ENCODE results near the gene VAMP1. TPM values are rescaled to one million over a fixed set of nuclear protein-coding genes. Genes with fewer than 3 reads are reported as not detected.

Gene VAMP1
- total and polyA plus RNA-seq, 2 of the 8 experiments (the other 6 are each of a cell fraction or from before 2014, with no cell fraction given) = 10.8 to 23.1 TPM

DNA sequence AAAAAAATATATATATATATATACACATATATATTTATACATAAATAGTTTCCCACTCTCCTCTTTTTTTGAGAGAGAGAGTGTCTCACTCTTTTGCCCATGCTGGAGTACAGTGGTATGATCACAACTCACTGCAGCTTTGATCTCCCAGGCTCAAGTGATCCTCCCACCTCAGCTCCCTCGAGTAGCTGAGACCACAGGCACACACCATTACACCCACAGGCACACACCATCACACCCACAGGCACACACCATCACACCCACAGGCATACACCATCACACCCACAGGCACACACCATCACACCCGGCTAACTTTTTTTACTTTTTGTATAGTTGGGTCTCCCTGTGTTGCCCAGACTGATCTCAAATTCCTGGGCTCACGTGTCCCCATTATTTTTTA is 49.7 kb upstream of the VAMP1 start:
- Histone ChIP-seq H3K18ac (ENCODE audit: extremely low read depth, low read length) (no peak overlapping the region), H4K8ac (ENCODE audit: extremely low read depth, insufficient read depth, low read length) (no peak overlapping the region), H4K20me1 (replicated peaks in 1 of 2; ENCODE audit: control insufficient read depth in 1 of 2, insufficient read depth in 2 of 2, low read length in 2 of 2) (peaks cover 2 to 4% of the 10 kb centered on the region in 2 experiments), H2BK120ac (replicated peaks; ENCODE audit: low read depth, low read length) (no peak overlapping the region), H3K36me3 (ENCODE audit: control insufficient read depth in 2 of 4, insufficient read depth in 4 of 4, low read length in 3 of 4) (peaks cover 46 to 91% (median 78%) of the 10 kb centered on the region in 4 experiments), H3K27me3 (replicated peaks in 1 of 4; ENCODE audit: control insufficient read depth in 3 of 4, extremely low read depth in 1 of 4, insufficient read depth in 3 of 4, low read length in 3 of 4) (no peaks in the 10 kb centered on the region), H3K4ac (replicated peaks; ENCODE audit: insufficient read length, low read depth, low read length) (no peak overlapping the region), H3K79me1 (ENCODE audit: low read depth, low read length) (no peaks in the 10 kb centered on the region), H3K23ac (ENCODE audit: insufficient read length) (no peak overlapping the region), H3K79me2 (ENCODE audit: control insufficient read depth in 1 of 2, insufficient read depth in 2 of 2, low read length in 2 of 2) (no peaks in the 10 kb centered on the region), H3K9me3 (ENCODE audit: insufficient read depth in 2 of 2, low read depth in 1 of 2, low read length in 1 of 2) (no peaks in the 10 kb centered on the region), H2AK5ac (ENCODE audit: low read depth, low read length) (no peak overlapping the region), H3K27ac (ENCODE audit: low read depth, low read length) (no peak overlapping the region), H3K4me3 (ENCODE audit: extremely low read depth in 1 of 4, insufficient read depth in 2 of 4, low read depth in 3 of 4, low read length in 4 of 4) (no peak overlapping the region), H3K56ac (replicated peaks; ENCODE audit: insufficient read length, low read depth, low read length) (no peak overlapping the region), H2BK15ac (ENCODE audit: low read length) (no peak overlapping the region), H2BK12ac (ENCODE audit: low read depth, low read length) (no peak overlapping the region), H3K9ac (replicated peaks in 1 of 4; ENCODE audit: extremely low read depth in 1 of 4, low read depth in 3 of 4, low read length in 3 of 4) (no peak overlapping the region), H4K91ac (replicated peaks; ENCODE audit: insufficient read length, low read length) (no peak overlapping the region), H3K14ac (ENCODE audit: insufficient read length) (no peak overlapping the region), H4K5ac (ENCODE audit: insufficient read length, low read depth, low read length) (no peak overlapping the region), H3K4me2 (ENCODE audit: insufficient read depth in 1 of 2, low read depth in 2 of 2, low read length in 2 of 2) (no peak overlapping the region), H2AFZ (ENCODE audit: low read length) (no peak overlapping the region), H3K4me1 (replicated peaks in 1 of 4; ENCODE audit: control insufficient read depth in 3 of 4, insufficient read depth in 4 of 4, low read length in 3 of 4) (no peaks in the 10 kb centered on the region), H2BK20ac (ENCODE audit: low read length) (no peak overlapping the region), H2BK5ac (ENCODE audit: low read depth, low read length) (no peak overlapping the region), H3K23me2 (ENCODE audit: low read depth, low read length) (peaks cover 1% of the 10 kb centered on the region; the same call in 1 of the 2 replicates)
- POLR2A ChIA-PET (ENCODE audit: partially characterized antibody) = interaction anchor here (0.7 to 14.8 kb wide), 4 partner anchors 9 to 328 kb away, joined by 3 to 188 read pairs (median 5); partner anchors contain the start of gene GAPDH
- CTCF ChIA-PET (ENCODE audit: partially characterized antibody) = interaction anchor here (0.8 to 1.3 kb wide), 3 partner anchors 9 to 54 kb away, joined by 3 to 4 read pairs (median 3); no protein-coding TSS in a partner anchor
- no peak for DNase-seq (ENCODE audit: low read depth in 1 of 2, low spot score in 2 of 2)
- no peak for TF ChIP-seq SAP30 (IDR thresholded peaks at IDR 0.05; ENCODE audit: insufficient read depth, insufficient replicate concordance, low read length)
- no peak for TF ChIP-seq SIRT6 (IDR thresholded peaks at IDR 0.05; ENCODE audit: low read length)
- FAIRE-seq = no peak
- 91% methylated on average over 3 of the region's 3 CpGs; no CpG with 5 or more reads in 1 of the 2 experiments for WGBS, 2 experiments (ENCODE audit: extremely low coverage in 1 of 2, insufficient coverage in 1 of 2, insufficient read length in 1 of 2, insufficient replicate concordance in 2 of 2, low coverage in 1 of 2, low lambda C conversion rate in 2 of 2, missing lambda C conversion rate in 1 of 2)

All from H1 (cell line).